SU-DHL-6 (cell line): ENCODE results near the gene MYL12A.
"Not testable (repeated sequence)": the region's sequence is repeated elsewhere in the genome, so short reads cannot be mapped to it uniquely, and the experiment has no call there.

Experiments
- H2AFZ ChIP-seq: fragments of 200-600 bp; sonication (generic); 2 replicates; pipeline ENCODE4 v1.6.1; 2014; ENCODE audit warnings: low read depth, mild to moderate bottlenecking, moderate library complexity, mixed read lengths, antibody characterized with exemption, low read length; ENCODE audit not compliant: severe bottlenecking
- H3F3A ChIP-seq: fragments of 200-600 bp; shearing (Covaris generic); 2 replicates; pipeline ENCODE4 v1.6.0; 2016; ENCODE audit warnings: antibody characterized with exemption, mild to moderate bottlenecking; ENCODE audit not compliant: insufficient read depth
- H3K27ac ChIP-seq: fragments of 200-600 bp; sonication (generic); 2 replicates; pipeline ENCODE4 v1.5.1; 2016; ENCODE audit warnings: low read depth, mild to moderate bottlenecking, low read length, moderate library complexity, mixed read lengths
- H3K27me3 ChIP-seq: fragments of 200-600 bp; sonication (generic), shearing (Covaris generic); 2 replicates; pipeline ENCODE4 v1.6.0; 2014; ENCODE audit warnings: mild to moderate bottlenecking, low read length
- H3K36me3 ChIP-seq: fragments of 200-600 bp; sonication (generic); 2 replicates; pipeline ENCODE4 v1.6.1; 2014; ENCODE audit warnings: mild to moderate bottlenecking, low read length, mixed read lengths
- H3K4me2 ChIP-seq: fragments of 300-600, 200-600 bp; shearing (Covaris generic), sonication (generic); 2 replicates; pipeline ENCODE4 v1.6.0; 2014; ENCODE audit warnings: low read length, low read depth, mild to moderate bottlenecking; ENCODE audit not compliant: poor library complexity, severe bottlenecking
- H3K4me3 ChIP-seq: fragments of 200-600 bp; sonication (generic); 2 replicates; pipeline ENCODE4 v1.5.1; 2014; ENCODE audit warnings: antibody characterized with exemption, low read length, mild to moderate bottlenecking, mixed read lengths; ENCODE audit not compliant: insufficient read depth, poor library complexity, severe bottlenecking
- H3K79me2 ChIP-seq: fragments of 200-600 bp; sonication (generic); 2 replicates; pipeline ENCODE4 v1.6.1; 2014; ENCODE audit warnings: mild to moderate bottlenecking, low read length, moderate library complexity; ENCODE audit not compliant: insufficient read depth
- H3K9ac ChIP-seq: fragments of 200-600 bp; sonication (generic); 2 replicates; pipeline ENCODE4 v1.7.0; 2014; ENCODE audit warnings: mild to moderate bottlenecking, low read length
- H3K9me2 ChIP-seq: fragments of 200-600 bp; sonication (generic); replicated peaks from 2 replicates; pipeline ENCODE4 v1.6.1; 2014; ENCODE audit warnings: low read length; ENCODE audit not compliant: insufficient read depth
- H3K9me3 ChIP-seq: fragments of 200-600 bp; sonication (generic); 2 replicates; pipeline ENCODE4 v1.6.1; 2014; ENCODE audit warnings: low read length, mixed read lengths; ENCODE audit not compliant: insufficient read depth
- H4K20me1 ChIP-seq: fragments of 200-600 bp; sonication (generic); 2 replicates; pipeline ENCODE4 v1.6.1; 2014; ENCODE audit warnings: low read depth, mild to moderate bottlenecking, antibody characterized with exemption, low read length, moderate library complexity, mixed read lengths
- EZH2phosphoT487 ChIP-seq: fragments of 200-600 bp; sonication (generic), shearing (Covaris generic); conservative IDR thresholded peaks from 2 replicates; pipeline ENCODE4 v1.6.1; 2018; ENCODE audit warnings: mild to moderate bottlenecking, antibody characterized with exemption, low read length, moderate library complexity, mixed read lengths
- TF ChIP-seq, protein P1 (sequence below): fragments of 200-600 bp; sonication (generic); IDR thresholded peaks from one replicate; pipeline ENCODE4 v1.5.1; 2017; ENCODE audit warnings: antibody characterized with exemption, mild to moderate bottlenecking, low read length, moderate library complexity; ENCODE audit not compliant: insufficient read depth, poor library complexity, severe bottlenecking

Gene MYL12A

DNA sequence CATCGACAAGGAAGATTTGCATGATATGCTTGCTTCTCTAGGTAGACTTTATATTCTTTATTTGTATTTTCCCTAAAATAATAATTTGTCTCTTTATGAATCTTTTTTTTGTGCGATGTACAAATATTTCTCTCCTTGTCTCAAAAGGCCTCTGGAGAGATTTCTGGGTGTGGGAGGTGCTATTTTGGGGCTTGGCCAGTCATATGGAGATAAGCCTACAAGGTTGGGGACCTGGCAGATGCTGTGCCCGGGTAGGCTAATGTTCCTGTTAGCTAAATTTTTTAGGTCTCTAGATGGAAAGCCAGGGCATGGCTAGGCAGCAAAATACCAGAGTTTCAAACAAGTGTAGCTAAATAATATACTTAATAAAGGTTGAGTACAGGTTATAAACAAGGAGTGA, 25.4 kb downstream of the MYL12A start:
- TF ChIP-seq, protein P1, sequence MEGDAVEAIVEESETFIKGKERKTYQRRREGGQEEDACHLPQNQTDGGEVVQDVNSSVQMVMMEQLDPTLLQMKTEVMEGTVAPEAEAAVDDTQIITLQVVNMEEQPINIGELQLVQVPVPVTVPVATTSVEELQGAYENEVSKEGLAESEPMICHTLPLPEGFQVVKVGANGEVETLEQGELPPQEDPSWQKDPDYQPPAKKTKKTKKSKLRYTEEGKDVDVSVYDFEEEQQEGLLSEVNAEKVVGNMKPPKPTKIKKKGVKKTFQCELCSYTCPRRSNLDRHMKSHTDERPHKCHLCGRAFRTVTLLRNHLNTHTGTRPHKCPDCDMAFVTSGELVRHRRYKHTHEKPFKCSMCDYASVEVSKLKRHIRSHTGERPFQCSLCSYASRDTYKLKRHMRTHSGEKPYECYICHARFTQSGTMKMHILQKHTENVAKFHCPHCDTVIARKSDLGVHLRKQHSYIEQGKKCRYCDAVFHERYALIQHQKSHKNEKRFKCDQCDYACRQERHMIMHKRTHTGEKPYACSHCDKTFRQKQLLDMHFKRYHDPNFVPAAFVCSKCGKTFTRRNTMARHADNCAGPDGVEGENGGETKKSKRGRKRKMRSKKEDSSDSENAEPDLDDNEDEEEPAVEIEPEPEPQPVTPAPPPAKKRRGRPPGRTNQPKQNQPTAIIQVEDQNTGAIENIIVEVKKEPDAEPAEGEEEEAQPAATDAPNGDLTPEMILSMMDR: no peak
- no peak for TF ChIP-seq EZH2phosphoT487
- Histone ChIP-seq H3K9me2 (no peaks in the 10 kb centered on the region), H4K20me1 (no peaks in the 10 kb centered on the region), H3K9ac (no peak overlapping the region), H3K36me3 (peaks cover 9% of the 10 kb centered on the region), H3K79me2 (peaks cover 41% of the 10 kb centered on the region), H3F3A (no peaks in the 10 kb centered on the region), H3K27ac (no peak overlapping the region), H3K4me3 (no peak overlapping the region), H2AFZ (no peak overlapping the region), H3K27me3 (no peaks in the 10 kb centered on the region), H3K9me3 (no peaks in the 10 kb centered on the region), H3K4me2 (no peak overlapping the region)

DNA sequence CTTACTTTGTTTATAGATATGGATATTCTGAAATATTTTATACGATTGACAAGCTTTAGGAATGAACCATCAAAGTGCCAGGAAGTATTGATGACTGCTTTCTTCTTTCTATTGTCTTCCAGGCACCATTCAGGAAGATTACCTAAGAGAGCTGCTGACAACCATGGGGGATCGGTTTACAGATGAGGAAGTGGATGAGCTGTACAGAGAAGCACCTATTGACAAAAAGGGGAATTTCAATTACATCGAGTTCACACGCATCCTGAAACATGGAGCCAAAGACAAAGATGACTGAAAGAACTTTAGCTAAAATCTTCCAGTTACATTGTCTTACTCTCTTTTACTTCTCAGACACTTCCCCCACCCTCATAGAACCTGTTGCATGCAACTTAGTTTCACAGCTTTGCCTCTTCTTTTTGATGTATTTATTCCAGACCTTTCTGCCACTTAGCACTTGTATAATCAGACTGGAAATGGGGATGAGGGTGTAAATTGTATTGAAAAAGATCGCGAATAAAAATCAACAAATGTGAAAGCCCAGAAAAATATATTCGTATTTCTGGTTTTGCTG, 30.1 kb downstream of the MYL12A start:
- H2AFZ ChIP-seq, H3K4me3 ChIP-seq, H3K4me2 ChIP-seq, H3F3A ChIP-seq, H3K9me3 ChIP-seq, H3K9ac ChIP-seq, H3K79me2 ChIP-seq, H3K9me2 ChIP-seq, H3K27ac ChIP-seq, H4K20me1 ChIP-seq, H3K27me3 ChIP-seq, H3K36me3 ChIP-seq: not testable (repeated sequence)

DNA sequence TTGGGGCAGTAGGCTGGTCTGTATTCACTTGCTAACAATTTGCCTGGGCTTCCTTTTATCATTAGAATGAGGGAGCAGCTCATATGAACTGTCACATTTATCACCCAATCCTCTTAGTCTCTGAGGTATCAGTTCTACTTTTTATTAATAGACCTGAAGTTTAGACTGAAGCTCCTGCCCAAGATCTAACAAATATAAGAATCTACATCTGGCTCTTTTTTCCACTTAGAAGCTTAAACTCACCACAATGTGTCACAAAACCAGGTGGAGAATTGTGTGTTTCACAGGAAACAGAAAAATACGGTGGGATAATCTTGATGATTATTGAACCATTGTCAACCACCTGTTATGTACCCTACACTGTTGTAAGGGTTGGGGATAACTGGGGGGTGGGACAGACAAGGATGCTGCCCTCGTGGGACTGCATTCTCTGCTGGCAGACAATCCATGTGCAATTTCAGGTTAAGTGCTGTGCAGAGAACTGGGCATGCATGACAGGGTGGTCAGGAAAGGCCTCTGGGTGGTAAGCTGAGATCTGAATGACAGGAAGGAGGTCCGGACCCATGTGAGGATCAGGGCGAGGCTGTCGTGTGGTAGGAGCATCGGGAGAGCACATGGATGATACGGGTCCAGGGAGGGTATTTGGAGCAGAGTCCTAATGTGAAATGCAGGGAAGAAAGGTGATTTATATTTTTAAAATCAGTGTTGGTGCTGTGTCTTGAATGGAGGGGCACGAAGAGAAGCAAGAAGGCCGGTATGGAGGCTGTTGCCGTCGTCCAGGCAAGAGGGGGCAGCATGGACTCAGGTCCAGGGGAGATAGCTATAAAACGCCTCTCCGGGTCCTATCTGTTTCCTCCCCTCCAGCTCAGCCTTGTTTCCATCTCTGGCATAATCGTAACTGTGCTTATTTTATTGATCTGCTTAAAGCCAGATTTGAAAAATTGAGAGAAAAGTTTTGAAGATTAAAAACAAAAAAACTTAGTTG, 31.9 kb downstream of the MYL12A start:
- Histone ChIP-seq H3K27ac (no peak overlapping the region), H3K9me3 (no peaks in the 10 kb centered on the region)

More for the DNA sequence above, 31.9 kb downstream of the MYL12A start:
- TF ChIP-seq, protein P1: no peak
- TF ChIP-seq EZH2phosphoT487: no peak
- H4K20me1 ChIP-seq: no peaks in the 10 kb centered on the region
- H3K36me3 ChIP-seq: peaks cover 9% of the 10 kb centered on the region
- peaks cover 9% of the 10 kb centered on the region; the same call in 1 of the 2 replicates for H3F3A ChIP-seq
- H3K79me2 ChIP-seq: no peaks in the 10 kb centered on the region
- no peaks in the 10 kb centered on the region for H3K27me3 ChIP-seq
- no peak overlapping the region for H2AFZ ChIP-seq
- H3K9me2 ChIP-seq: no peaks in the 10 kb centered on the region
- no peak overlapping the region for H3K4me3 ChIP-seq
- no peak overlapping the region for H3K9ac ChIP-seq
- H3K4me2 ChIP-seq: no peak overlapping the region
